Raji (cell line): ENCODE results near the gene AOX1.

ENCODE experiments used
- POLR2A ChIP-seq: IDR thresholded peaks from 2 replicates; pipeline ENCODE4 v1.6.1; 2011; ENCODE audit warnings: low read depth, low read length, control low read depth; ENCODE audit not compliant: insufficient read depth

AOX1 gene

DNA sequence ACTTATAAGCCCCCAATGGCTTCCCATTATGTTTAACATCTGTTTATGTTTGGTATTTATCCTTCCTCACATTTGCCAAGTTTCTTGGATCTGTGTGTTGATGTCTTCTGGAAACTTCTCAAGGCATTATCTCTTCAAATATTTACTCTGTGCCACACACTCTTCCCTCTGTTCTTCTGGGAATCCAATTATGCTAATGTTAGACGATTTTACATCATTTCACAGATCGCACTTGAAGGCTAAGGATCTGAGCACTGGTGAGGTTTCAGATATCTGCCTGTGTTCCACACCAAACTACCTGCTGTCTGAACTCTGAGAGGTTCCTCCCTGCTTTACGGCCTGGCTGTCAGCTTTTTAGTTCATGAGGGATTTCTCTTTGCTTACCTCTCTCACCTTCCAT lies 10.1 kb downstream of the AOX1 start:
- TF ChIP-seq POLR2A = no peak

DNA sequence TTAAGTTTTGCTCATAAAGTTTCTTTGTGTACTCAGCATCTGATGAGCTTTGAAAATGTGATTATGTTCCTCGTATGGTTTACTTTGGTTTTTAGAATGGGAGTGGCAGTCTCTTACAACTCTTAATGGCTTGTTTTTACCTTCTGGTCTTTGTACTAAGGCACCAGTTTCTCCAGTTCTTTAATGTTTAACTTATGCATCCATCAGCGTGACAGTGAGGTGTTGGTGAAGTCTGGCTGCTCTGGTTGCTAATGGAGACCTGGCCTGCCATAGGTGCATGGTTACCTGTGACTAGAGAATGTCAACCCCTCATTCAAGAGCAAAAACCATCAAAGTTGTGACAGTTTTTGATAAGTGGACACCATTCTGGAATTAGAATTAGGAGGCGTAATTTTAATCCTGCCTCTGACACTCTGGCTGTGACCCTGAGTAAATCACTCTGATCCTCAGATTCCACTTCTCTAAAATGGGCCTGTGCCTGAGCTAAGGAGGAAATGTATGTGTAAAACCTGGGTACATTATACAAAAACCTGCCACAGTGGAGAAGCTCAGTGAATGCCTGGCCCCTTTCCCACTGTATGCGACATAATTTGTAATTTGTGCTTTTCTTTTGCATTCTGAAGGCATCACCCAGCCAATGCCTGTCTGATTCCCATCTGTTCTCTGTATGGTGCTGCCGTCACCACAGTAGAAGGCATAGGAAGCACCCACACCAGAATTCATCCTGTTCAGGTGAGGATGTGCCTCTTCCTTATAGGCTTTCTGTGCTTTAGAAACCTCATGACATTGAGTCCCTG lies 11.2 kb downstream of the AOX1 start:
- no peak for TF ChIP-seq POLR2A

GRCh38 chr2:200599206-200599605 lies 13.4 kb downstream of the AOX1 start:
- no peak for TF ChIP-seq POLR2A

DNA sequence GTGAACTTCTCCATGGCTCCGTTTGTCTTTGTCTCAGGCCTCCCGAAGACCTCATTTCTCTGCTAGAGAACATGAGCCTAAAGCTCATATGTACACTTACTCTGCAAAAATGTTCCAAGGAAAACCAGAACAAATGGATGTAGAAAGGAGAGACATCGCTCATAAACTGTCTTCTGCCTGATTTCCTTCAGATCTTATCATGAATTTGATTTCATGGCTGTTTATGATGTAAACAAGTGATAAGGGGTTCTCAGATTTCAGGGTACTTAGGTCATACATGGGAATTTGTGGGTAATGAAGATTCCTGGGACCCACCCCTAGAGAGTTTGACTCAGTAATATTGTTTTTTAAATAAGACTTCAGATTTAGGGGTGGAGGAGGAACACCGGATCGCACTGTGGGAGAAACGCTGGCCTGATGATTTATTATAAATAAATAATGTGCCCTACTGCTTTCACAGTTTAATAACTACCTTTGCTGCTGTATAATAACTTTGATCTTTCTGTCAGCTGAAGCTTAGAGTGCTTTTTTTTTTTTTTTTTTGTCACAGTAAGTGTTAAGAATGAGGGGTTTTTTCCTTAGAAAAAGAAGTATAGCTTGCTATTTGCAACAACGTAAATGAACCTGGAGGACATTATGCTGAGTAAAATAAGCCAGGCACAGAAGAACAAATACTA lies 14.9 kb downstream of the AOX1 start:
- TF ChIP-seq POLR2A = no peak

DNA sequence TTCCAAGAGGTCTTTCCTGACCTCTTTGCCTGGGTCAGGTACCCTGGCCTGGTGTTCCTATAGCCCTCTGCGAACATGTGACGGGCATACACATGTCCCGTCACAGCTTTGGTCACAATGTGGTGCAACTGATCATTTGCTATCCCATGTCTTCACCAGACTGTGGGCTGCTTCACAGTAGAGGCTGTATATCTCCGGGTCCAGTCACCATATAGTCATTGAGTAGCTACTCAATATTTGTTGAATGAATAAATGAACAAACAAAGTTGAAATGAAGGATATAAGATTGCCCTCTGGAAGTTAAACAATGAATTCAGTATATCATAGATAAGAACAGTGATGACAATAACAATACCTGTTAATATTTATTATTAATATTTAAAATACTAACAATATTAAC lies 16.8 kb downstream of the AOX1 start:
- TF ChIP-seq POLR2A = no peak

DNA sequence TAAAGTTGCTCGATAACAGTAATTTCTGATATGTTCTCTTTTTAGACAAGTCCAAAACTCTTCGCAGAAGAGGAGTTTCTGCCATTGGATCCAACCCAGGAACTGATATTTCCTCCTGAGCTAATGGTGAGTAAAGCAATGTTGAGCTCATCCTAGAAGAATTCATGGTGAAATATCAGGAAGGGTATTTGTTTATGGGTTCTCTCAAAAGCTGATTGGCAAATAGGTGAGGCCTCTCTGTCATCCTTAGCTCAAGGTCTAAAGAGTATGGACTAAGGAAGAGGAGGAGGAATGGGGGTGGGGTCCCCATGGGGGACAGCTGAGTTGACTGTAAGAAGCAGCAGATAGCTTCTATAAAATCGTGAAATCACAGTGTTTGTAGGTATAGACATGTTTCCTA lies 18.2 kb downstream of the AOX1 start:
- no peak for TF ChIP-seq POLR2A

DNA sequence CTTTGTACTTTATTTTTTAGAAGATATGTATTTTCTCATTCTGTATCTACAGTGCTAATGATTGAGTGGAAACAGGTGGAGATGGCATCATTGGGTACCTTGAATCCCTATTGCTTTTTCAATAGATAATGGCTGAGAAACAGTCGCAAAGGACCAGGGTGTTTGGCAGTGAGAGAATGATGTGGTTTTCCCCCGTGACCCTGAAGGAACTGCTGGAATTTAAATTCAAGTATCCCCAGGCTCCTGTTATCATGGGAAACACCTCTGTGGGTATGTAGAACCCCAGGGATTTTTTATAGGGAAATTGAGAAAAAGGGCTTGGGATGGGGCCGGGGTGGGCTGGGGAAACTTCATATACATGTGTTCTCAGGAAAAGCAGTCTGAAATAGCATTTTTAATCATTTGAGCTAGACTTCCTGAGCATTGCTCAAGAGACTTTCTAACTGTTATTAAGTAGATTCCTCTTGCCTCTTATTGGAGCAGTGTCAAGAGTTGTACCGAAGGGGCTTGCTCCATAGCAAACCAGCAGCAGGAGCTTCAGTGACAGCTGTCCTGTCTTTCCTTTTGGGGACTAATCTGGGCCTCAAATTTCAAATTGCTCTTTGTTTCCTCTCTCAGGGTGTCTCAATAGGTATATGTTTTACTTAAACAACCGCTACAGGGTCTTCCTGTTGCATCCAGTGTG lies 18.9 kb downstream of the AOX1 start:
- no peak for TF ChIP-seq POLR2A

- no peak for TF ChIP-seq POLR2A
These were observed 22.7 kb downstream of the AOX1 start for GRCh38 chr2:200608341-200609027.

GRCh38 chr2:200609028-200609614 lies 23.3 kb downstream of the AOX1 start:
- TF ChIP-seq POLR2A = no peak

GRCh38 chr2:200613692-200614091 lies 27.9 kb downstream of the AOX1 start:
- TF ChIP-seq POLR2A = no peak

DNA sequence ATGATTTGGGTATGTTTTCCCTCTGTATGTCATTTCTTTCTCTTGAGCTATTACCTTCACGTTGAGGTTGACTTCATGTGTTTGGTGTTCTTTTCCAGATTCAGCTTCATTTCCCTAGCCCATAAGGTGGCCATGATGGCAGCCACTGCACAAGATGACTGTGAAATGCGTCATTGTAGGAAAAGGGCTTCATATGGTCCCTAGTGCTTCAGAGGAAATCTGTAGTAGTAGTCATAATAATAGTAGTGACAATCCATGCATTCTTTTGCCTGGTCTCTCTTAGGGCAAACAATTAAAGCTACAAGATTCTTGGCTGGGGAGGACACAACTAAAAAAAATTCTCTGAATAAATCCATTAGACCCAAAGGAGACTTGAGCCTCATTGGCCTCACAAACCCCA lies 28.4 kb downstream of the AOX1 start:
- TF ChIP-seq POLR2A = no peak

- no peak for TF ChIP-seq POLR2A
These were observed 29.4 kb downstream of the AOX1 start for GRCh38 chr2:200615247-200615646.

DNA sequence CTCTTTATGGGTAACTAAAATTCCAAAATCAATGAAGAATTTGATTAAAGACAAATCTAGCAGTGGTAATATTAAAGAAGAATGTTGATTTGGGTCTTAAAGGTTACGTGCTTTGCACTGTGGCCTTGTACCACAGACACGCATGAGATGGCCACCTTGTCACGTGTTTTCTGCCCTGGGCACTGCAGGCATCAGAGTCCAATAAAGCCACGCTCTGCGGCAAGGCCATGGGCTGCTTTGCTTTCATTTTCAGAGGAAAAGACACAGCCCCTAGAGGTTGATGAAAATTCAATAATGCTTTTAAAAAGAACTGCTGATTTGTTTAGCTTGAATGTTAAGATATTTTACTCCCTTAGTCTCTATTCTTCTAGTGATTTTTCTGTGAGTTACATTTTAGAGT lies 30.4 kb downstream of the AOX1 start:
- no peak for TF ChIP-seq POLR2A

DNA sequence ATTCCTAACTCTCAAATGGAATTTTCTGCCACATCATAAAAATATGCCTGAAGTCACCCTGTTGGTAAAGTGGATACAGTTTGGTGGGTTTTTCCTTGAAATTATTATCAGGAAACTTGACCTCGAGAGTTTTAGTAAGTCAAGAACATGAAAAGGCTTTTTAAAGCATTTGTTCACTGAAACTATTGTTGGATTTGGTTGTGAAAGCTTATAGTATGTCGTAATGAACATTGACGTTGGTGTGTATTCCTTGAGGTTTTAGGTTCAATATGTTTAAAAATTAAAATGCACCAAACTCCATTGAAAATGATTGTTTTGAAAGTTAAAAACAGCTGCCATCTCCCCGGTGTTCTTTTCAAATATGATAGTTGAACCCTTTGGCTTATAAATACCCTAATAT lies 30.8 kb downstream of the AOX1 start:
- TF ChIP-seq POLR2A = no peak
